HCEC 1CT (cell line): ENCODE data around the gene NBPF26.
"Not testable (repeated sequence)": the region's sequence is repeated elsewhere in the genome, so short reads cannot be mapped to it uniquely, and the experiment has no call there.

Source experiments
- DNase-seq: peaks from one replicate; pipeline ENCODE4 v3.0.0-alpha.2; 2017

The NBPF26 gene

GRCh38 chr1:120723715-120724402 is at the start of gene NBPF26:
Gene NBPF26 (plus strand): TSS chr1:120723945.
- DNase-seq: peak; percentile 83

DNA sequence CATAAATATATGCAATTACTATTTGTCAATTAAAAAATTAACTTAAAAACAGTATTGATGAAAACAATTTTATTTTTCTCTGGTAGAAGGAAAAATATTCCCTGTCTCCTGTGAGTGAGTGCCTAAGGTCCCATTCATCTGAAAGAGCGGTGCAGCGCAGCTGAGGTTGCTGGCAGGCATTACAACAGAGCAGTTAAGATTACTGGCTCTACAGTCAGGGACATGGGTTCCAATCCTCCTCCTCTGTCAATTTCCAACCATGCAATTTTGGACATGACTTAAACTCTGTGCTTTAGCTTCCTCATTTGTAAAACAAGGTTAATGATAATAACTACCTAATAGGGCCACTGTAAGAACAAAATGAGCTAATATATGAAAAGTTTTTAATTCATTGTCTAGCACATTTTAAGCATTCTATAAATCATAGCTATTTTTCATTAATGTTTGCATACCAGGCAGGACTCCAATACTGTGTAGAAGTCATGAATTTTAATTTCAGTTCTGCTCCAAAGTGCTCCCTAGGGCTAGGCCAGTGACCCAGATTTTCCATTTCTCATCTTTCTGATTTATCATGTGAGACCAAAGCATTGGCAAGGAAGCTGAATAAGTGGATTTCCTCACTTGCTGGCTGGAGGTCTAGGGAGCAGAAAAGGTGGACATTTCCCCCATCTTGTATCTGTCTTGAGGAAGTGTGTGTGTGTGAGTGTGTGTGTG is 43.5 kb upstream of the NBPF26 start:
- DNase-seq: not testable (repeated sequence)

- not testable (repeated sequence) for DNase-seq
Observed at GRCh38 chr1:120680938-120681337, 42.8 kb upstream of the NBPF26 start.

GRCh38 chr1:120684397-120684796 is 39.3 kb upstream of the NBPF26 start:
- not testable (repeated sequence) for DNase-seq

DNA sequence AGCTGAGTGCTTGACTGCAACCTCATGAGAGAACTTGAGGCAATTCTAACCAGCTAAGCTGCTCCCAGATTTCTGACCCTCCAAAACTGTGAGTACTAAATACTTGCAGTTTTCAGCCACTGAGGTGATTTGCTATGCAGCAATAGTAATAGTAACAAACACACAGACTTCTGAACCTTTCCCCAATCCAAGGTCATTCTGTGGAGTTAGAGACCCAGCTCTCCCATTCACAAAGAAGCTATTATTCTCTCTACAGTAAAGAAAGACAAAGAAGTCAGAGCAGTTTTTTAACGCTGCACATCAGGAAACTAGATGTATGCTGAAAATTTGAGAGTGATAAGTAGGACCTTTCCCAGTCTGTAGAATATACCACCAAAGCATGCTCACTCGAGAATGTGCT is 38.1 kb upstream of the NBPF26 start:
- DNase-seq: not testable (repeated sequence)

- not testable (repeated sequence) for DNase-seq
Observed at GRCh38 chr1:120687250-120687649, 36.5 kb upstream of the NBPF26 start.

- not testable (repeated sequence) for DNase-seq
Observed at GRCh38 chr1:120700807-120701562, 22.8 kb upstream of the NBPF26 start.

DNA sequence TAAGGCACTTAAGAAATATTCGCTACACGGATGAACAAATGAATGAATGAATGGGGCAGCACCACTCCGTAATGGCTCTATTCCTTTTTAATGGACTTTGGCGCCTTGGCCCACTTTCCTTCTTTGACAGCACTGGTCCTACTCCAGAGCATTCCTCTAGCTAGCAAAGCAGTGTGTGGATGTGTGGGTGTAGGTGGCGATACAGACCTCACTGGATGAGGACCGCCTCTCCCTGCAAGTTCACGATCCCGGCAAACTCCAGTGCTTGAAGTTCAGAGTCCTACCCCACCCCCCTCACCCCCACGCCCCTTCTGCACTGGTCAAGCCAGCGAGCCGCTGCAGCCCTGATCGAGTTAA is 409 bp upstream of the NBPF26 start:
- DNase-seq: not testable (repeated sequence)

DNA sequence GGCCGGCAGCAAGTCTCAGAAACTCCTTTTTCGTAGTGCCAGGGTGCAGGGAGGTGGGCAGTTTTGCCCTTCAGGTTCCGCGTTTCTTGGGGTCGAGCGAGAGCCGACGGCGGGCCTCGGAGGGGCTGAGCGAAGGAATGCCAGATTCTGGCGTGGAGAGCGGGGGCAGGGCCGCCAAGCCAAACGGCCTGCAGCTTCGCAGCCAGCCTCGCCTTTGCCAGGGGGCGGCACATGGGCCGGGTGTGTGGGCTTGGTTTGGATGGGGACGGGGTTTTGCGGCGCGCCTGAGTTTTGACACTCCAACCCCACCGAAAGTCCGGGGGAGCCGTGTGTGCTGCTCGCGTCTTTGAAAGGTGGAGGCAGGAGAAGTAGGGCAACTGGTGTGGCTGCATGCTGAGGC is 762 bp downstream of the NBPF26 start:
- DNase-seq: not testable (repeated sequence)

- DNase-seq: not testable (repeated sequence)
Observed at GRCh38 chr1:120728811-120729210, 5.1 kb downstream of the NBPF26 start.

DNA sequence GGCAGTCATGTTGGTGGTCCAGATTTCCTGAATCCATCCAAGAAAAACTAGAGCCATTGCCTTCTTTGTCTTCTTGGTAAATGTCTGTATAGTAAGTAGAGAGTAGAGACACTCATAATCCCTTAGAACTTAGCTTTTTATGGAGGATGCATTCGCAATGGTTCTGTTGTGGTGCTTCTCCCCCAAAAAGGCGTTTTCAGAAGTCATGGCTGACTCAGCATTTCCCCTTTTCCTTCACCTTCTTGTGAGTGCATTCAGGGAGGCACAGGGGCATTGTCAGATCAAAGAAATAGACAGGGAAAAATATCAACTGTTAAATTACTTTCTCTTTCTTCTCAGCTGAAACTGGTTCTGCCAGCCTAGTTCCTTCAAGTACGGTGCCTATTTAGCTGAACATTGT is 45.3 kb downstream of the NBPF26 start:
- not testable (repeated sequence) for DNase-seq

- DNase-seq: peak; percentile 0
Observed at GRCh38 chr1:120805452-120805851, 81.7 kb downstream of the NBPF26 start.

DNA sequence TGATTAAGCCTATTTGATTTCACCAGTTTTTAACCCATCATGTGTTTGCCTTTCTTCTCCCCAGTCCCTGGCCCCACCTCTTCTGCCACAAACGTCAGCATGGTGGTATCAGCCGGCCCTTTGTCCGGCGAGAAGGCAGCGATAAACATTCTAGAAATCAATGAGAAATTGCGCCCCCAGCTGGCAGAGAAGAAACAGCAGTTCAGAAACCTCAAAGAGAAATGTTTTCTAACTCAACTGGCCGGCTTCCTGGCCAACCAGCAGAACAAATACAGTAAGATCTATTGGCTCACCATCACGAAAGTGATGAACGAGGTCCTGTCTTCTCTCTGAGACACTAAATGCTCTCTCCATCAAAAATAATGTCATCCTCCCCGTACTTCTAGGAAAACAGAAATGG is 88.1 kb downstream of the NBPF26 start:
- DNase-seq: peak; percentile 9

DNA sequence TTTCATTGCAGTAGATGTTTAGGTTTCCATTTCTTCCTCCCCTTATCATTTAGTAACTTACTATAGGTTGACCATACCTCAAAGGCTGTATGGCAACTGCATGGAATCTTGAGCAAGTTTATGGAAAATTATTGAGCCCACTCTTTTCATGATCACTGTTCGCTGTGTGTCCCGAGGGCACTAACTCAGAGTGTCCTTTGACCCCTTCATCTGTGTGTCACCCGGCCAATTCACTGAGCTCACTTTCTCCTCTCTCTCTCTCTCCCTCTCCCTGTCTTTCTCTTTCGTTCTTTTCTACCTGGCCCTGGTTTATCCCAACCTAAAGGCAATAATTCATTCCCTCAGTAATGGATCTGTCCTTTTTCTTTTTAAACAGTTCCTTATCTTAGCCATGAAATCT is 101.3 kb downstream of the NBPF26 start:
- not testable (repeated sequence) for DNase-seq

DNA sequence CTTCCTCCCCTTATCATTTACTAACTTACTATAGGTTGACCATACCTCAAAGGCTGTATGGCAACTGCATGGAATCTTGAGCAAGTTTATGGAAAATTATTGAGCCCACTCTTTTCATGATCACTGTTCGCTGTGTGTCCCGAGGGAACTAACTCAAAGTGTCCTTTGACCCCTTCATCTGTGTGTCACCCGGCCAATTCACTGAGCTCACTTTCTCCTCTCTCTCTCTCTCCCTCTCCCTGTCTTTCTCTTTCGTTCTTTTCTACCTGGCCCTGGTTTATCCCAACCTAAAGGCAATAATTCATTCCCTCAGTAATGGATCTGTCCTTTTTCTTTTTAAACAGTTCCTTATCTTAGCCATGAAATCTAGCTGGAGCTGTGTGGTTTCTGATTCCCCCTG is 102.9 kb downstream of the NBPF26 start:
- DNase-seq: not testable (repeated sequence)

DNA sequence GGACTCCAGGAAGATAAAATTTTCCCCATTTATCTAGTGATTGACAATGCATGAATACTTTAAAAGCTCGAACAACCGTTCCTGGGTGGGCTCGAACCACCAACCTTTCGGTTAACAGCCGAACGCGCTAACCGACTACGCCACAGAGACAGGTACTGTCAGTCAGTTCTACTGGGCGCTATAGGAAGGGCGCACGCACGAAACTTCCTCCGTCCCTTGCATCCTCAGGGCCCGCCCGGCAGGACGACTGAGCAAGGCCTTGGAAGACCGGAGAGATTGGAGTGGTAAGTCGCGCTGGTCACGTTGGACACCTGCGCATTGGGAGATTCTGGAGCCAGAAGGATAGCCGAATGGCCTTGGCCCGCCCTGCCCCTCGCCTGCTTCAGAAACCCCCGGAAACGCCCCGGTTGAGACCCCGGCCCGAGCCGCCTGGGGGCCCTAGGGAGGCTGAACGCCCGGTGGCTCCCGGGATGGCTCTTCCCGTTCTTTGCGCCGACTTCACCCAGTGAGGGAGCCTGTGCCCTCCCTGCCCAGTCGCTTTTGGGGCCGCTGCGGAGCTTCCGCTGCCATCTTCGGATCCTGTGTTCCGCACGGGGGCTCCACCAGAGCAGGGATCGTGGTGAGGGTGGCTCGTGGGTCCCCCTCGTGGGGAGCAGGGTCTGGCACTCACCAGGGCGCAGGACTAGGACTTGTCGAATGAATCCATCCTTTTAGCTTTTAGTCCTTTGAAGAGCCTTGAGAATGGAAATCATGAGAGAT is 120.6 kb downstream of the NBPF26 start:
- DNase-seq: peak; percentile 63

DNA sequence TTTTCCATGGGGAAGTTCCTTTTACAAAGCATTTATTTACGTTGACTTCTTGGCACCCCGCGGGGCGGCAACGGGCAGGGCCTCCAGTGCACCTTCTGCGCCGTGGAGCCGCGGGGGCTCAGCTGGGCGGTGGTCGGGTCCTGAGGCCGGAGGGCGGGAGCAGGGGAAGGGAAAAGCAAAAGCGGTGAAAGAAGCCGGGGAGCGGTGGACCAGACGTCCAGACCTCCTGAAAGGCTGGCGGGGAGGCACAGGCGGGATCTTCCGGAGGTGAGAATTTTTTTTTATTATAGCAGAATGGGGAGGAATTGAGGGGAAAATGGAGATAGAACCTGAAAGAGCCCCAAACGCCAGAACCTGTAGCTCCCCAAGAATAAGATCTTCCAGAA is 121.2 kb downstream of the NBPF26 start:
- DNase-seq: not testable (repeated sequence)

- DNase-seq: not testable (repeated sequence)
Observed at GRCh38 chr1:120849400-120850286, 125.9 kb downstream of the NBPF26 start.

DNA sequence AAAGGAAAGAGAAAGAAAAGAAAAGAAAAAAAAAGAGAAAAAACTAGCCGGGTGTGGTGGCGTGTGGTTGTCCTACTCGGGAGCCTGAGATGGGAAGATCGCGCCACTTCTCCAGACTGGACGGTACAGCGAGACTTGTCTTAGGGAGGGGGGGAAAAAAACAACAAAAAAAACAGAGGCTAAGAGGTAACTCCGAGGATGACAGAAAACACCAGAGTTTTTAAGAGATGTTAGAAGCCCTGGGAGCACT is 126.5 kb downstream of the NBPF26 start:
- DNase-seq: peak; percentile 78

GRCh38 chr1:120850537-120851421 is 127.0 kb downstream of the NBPF26 start:
- peak; percentile 95 for DNase-seq

DNA sequence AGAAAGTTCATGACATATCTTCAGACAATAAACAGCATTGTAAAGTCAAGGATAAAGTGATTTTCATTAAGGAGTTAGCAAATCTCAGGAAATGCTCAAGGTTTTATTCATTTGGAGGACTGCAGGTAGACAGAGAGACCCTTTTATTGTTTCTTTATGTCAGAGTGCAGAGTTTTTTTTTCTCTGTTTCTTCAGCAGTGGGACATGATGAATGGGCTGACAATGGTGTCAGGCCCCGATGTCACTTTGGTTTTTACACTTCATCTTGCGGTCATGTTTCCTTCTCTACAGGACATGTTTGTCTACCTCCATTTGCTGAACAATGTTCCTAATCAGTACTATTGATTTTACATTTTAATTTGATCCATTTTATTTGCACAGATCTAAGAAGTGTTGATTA is 134.4 kb downstream of the NBPF26 start:
- not testable (repeated sequence) for DNase-seq
